ENCODE measurements around the gene TOPAZ1.
"Not testable (repeated sequence)": the region's sequence is repeated elsewhere in the genome, so short reads cannot be mapped to it uniquely, and the experiment has no call there.

Gene TOPAZ1

DNA sequence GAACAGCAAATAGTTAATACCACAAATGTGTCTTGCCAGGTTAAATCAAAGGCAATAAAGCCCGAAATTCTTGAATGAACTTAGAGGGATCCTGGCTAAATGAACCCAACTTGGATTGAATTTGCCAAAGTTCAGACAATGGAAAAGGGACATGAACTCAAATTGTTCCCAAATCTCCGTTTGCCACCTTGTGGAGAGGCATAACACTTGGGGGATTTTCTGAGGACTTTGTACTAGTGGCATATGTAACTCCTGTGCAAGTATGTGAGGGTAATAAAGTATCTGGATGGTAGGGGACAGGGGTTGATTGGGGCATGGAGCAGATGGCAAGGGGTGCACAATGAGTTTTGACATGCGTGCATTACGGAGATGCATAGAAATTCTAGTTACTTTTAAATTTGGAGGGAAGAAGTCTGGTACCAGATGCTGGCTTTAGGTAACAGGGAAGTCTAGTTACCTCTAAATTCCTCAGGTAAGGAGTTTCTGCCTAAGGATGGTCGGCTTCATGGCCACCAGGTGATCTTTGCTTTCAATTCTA is 95.6 kb downstream of the TOPAZ1 start:
- DNase-seq = no peak

DNA sequence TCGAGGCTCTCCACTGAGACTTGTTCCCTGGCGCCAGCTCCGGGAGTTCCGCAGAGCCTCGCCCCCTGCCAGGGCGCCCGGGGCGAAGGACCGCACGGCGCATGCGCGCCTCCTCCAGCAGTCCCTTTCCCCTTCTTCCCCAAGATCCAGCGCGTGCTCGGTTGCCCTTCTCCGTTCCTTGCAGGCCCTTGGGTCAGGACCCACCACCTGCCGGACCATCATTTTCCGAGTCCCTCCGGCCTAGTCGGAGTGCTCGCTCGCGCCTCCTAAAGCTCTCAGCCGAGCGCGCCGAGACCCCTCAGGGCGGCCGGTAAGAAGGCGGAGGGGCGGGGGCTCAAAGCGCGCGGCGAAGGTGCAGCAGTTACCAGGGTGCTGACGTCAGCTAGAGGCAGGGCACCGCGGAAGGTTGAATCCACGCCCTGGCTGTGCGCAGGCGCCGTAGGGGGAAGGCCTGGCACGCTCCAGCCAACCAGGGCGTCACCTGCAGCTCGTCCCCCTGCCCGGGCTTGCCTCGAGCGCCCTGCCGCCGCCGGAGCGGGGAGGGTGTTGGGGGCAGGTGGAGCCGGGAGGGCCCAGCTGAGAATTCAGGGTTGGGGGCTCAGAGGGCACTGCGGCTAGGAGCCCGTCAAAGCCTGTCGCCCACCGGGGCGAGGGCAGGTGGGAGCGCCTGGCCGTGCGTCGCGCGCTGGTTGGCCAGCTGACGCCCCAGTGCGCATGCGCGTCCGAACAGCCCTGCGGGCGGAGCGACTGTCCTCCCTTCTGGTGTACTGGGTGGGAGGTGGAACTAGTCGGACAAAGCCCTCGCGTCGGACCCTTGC is 96.5 kb downstream of the TOPAZ1 start, which contains the start of gene TCAIM:
TCAIM (plus strand) TSS at position 757 of the 818 bp plus-strand sequence. CDS start 16,017 bp downstream, outside the sequence.
- peak; percentile 93 for DNase-seq

- no peak for DNase-seq
These were observed 97.1 kb downstream of the TOPAZ1 start for GRCh38 chr3:44338828-44339127.

GRCh38 chr3:44339181-44340057 is 97.7 kb downstream of the TOPAZ1 start:
- DNase-seq = no peak

- no peak for DNase-seq
These were observed 98.3 kb downstream of the TOPAZ1 start for GRCh38 chr3:44340058-44340395.

GRCh38 chr3:44342176-44342790 is 100.6 kb downstream of the TOPAZ1 start:
- no peak for DNase-seq

DNA sequence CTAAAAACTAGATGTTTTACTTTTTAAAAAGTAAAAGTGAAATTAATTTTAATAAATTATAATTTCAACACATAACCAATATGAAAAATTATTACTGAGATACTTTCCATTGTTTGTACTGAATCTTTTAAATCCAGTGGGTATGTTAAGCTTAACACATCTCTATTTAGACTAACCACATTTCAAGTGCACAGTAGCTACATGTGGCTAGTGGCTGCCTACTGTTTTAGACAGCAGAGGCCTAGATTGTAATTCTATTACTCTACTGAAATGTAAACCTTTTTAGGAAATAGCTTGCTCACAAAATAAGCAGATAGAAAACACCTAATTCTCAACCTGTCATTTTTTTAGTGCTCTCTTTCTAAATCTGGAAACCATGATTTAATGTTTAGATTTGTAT is 101.7 kb downstream of the TOPAZ1 start:
- DNase-seq = no peak

- not testable (repeated sequence) for DNase-seq
These were observed 104.9 kb downstream of the TOPAZ1 start for GRCh38 chr3:44346590-44346989.

- DNase-seq = no peak
These were observed 107.3 kb downstream of the TOPAZ1 start for GRCh38 chr3:44348993-44349392.

- DNase-seq = no peak
These were observed 111.8 kb downstream of the TOPAZ1 start for GRCh38 chr3:44353355-44353924.

GRCh38 chr3:44355362-44356033 is 113.8 kb downstream of the TOPAZ1 start:
- DNase-seq = peak; percentile 1

DNA sequence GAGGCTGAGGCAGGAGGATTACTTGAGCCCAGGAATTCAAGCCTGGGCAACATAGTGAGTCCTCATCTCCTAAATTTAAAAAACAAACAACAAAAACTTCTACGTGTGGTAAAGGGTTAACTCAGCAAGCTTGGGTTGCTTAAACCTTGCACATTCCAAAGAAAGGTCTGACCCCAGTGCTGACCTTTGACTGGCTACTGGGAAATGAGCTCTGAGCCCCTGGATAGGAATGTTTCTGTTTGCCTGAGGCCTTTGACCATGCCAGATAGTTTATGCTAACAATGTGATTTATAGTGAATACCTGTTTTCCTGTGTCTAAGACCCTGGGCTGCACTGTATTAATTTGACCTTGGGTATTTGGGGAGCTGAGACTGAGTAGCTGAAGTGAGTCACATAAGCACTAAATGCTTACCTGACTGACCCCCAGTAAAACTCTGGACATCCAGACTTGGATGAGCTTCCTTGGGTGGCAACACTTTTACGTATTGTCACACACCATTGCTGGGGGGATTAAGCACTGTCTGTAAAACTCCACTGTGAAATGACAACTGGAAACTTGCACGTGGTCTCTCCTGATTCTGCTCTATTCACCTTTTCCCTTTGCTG is 117.6 kb downstream of the TOPAZ1 start:
- DNase-seq = no peak

GRCh38 chr3:44363591-44363990 is 121.9 kb downstream of the TOPAZ1 start:
- no peak for DNase-seq

DNA sequence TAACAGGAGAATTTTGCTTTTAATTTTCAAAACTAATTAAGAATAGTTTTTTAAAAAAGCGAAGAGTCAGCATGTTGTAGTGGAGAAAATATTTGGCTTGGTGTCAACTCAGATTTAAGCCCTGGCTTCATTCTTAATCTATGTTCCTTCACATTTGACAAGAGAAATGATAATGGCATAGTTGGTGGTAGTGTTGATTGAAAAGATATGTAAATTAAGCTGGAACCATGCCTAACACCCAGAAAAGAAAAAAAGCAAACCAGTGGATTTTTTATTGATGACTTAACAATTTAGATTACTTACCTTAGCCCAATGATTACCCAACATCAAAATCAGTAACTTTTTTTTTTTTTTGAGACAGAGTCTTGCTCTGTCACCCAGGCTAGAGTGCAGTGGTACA is 124.3 kb downstream of the TOPAZ1 start:
- DNase-seq = no peak

DNA sequence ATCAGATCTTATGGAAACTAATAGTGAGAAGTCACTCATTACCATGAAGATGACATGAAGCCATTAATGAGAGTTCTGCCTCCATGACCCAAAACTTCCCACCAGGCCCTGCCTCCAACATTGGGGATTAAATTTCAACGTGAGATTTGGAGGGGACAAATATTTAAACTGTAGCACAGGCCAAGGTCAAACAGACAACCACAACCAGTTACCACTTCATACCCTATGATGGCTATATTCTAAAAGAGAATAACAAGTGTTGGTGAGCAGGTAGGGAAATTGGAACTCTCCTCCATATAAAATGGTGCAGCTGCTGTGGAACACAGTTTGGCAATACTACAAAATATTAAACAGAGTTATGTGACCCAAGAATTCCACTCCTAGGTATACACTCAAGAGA is 133.8 kb downstream of the TOPAZ1 start:
- no peak for DNase-seq
